NCI-H1417 (cell line): Measurements from ENCODE around the gene APPBP2.
A peak's percentile ranks its signal among the peaks of the same experiment; 100 is the strongest.
"Not testable (repeated sequence)": the region's sequence is repeated elsewhere in the genome, so short reads cannot be mapped to it uniquely, and the experiment has no call there.

Source experiments
- DNase-seq, 3 experiments: peaks; one replicate each; lab custom pipeline; 2025; lab: John Stamatoyannopoulos, UW

The APPBP2 gene, protein sequence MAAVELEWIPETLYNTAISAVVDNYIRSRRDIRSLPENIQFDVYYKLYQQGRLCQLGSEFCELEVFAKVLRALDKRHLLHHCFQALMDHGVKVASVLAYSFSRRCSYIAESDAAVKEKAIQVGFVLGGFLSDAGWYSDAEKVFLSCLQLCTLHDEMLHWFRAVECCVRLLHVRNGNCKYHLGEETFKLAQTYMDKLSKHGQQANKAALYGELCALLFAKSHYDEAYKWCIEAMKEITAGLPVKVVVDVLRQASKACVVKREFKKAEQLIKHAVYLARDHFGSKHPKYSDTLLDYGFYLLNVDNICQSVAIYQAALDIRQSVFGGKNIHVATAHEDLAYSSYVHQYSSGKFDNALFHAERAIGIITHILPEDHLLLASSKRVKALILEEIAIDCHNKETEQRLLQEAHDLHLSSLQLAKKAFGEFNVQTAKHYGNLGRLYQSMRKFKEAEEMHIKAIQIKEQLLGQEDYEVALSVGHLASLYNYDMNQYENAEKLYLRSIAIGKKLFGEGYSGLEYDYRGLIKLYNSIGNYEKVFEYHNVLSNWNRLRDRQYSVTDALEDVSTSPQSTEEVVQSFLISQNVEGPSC

DNA sequence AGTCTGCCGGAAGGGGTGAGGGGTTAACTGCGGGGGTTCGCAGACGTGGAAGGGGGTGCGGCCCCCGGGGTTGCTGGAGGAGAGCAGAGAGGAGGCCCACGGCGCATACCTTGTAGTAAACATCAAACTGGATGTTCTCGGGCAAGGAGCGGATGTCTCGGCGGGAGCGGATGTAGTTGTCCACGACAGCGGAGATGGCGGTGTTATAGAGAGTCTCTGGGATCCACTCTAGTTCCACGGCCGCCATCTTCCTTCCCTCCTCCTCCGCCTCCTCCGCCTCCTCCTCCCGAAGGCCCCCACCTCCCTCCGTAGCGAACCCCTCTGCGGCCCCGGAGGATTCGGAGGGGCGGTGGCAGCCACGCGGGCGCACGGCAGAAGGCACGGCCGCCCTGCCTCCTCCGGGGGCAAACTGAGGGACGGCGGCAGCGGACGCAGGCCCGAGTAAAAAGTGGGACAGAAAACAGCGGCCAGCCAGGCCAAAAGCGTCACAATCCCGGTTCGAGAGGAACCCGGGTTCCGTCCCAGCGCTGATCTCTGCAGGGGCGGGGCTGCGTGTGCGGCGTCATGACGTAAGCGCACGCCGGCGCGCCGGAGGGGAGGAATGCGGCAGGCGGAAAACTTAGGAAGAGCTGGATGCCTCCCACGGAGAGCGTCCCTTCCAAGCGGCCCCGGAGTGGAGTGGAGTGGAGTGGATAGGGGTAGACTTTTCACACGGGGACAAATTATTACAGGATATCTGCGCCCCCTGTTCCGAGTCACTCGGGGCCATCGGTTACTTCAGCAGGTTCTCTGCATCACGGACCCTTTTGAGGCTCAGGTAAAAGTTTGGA, at the start of gene APPBP2:
Gene APPBP2 (minus strand): TSS at position 558 of the 830 bp plus-strand sequence. CDS start 311 bp downstream, at position 247.
- peak; percentile 82 to 95 (median 92) for DNase-seq

DNA sequence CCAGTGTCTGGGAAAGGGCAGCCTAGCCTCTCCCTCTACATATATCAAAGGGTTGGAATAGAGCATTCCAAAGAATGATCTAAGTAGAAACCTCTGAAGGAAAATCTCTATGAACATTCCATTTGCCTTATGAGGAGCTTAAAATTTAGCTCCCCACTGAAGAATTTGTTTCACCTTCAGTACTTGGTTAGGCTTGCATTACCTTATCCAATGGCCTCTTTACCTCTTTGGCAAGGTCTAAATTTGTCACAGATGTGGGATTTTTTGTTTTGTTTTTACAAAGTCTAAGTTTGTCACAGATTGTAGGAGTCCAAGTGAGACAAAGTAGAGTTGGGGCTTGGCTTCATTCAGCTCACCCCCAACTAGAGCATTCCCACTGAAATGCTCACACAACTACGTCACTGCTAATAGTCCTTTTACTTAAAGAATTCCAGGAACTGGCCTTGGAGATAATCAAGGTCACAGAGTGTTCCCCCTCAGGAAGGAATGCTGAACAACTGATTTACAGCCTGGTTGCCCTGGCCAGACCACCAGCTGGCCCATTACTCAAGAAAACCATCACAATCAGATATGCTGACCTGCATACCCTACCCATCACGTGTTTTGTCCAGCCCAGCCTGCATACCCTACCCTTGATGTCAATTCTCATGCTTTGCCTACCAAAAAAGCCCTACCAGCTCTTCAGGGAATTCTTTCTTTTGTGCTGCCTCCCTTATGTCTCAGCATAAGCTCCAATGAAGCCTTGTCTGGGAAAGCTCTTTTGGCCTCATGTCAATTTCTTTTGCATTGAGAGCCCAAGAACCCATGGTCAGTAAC, 47.4 kb upstream of the APPBP2 start:
- no peak for DNase-seq

DNA sequence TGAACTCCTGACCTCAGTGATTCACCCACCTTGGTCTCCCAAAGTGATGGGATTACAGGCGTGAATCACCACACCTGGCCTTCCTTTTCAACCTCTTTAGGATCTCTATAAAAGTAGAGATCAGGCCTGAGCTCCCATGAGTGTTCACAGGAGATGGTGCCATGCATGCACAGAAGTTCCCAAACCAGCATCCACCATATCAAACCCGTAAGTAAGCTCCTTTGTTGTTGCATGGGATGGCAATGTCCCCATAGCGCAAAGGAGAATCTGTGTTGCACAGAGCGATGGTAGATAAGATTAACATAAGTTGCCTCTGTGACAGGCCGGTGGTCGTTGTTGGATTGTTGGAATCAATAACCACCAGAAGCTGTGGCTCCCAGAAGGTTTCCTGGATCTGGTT, 39.2 kb upstream of the APPBP2 start:
- DNase-seq = no peak

DNA sequence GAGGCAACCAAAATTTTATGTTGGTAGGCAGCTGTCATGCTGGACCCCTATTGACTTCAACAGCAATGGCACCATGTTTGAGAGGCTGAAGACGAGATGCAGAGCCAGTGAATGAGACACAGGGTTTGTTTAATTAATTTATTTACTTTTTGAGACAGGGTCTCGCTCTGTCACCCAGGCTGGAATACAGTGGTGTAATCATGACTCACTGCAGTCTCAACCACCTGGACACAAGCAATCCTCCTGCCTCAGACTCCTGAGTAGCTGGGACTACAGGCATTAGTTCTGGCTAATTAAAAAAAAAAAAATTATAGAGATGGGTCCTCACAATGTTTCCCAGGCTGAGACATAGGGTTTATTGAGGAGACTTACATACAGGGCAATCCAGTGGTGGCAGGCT, 37.7 kb upstream of the APPBP2 start:
- DNase-seq = no peak

DNA sequence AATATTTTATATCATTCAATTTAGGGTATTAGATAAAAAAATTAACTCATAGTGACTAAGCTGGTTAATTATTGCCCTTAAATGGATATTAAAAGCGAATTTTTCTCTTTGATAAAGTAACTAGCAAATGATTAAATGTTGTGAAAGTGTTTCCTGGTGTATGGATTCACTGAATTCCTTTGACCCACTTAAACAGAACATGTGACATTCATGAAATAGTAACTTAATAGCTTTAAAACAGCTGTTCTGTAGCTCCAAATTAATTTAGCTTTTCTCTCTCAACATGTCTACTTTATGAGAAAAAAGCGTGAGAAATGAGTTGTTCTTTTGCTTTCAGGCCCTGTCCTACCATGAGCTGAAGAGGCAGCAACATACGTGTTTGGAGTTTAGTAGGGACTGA, 36.4 kb upstream of the APPBP2 start:
- no peak for DNase-seq

DNA sequence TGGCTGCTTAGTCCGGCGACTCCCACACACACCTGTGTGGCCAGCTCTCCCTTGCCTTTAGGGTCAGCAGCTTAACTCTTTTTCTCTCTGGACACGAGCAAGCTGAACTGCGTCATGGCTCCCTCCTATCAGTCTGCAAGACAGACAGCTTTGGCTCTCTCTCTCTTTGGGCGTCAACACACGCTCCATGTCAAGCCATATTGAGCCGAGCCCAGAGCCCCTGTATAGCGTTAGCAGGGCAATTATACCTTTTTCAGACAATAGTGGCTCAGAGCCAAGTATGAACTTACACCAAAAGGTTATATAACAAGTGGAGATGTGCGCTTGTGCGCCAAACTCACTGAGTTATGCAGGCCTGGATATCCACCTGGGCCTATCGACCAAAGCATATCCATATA, 34.8 kb upstream of the APPBP2 start:
- no peak for DNase-seq

DNA sequence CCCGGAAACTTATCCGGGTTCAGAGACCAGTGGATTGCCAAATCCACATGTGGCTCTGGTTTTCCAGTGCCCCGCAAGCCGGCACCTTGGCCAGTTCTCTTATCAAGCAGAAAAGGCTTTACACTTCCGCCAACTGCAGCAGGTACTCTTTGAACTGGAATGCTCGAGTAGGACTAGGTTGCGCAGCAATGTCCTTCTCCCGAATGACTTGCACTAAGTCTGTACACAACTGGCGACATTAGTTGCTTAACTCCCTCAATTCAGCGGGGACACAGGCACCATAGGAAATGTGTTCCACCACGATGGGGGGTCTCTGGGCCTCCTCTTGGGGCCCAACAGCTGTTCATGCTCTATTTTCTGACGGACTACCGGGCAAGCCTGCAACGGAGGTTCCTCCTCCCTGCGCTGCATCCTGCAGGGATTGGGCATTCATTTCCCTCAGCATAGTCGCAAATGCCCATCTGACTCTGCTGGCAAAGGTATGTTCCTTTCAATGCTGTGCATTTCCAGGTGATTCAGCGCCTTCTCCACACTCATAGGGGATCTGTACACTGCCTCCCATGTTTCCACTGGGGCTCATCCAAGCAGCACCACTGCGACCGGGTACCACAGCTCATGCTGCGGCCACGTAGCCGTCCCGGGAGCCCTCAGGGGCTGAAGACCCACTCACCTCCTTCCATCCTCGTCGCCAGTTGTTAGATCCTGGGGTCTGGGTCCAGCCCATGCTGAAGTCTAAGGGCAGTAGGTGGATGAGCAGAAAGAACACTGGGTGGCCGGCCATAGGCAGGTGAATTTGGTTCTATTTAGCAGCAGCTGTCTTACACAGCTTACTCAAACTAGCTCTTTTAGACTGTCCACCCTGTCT, 34.2 kb upstream of the APPBP2 start:
- DNase-seq = no peak

DNA sequence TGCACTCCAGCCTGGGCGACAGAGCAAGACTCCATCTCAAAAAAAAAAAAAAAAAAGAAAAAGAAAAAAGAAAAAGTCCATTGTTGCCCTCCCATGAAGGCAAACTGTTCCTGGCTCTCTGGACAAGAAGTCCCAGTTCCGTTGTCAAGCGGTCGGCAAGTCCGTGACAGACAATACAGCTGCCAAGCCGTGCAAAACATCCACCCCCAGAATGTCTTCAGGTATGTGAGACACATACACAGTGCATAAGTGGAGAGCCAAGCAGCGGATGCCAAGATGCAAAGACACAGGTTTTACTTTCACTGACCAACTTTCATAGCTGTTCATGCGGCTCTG, 33.6 kb upstream of the APPBP2 start:
- no peak for DNase-seq

DNA sequence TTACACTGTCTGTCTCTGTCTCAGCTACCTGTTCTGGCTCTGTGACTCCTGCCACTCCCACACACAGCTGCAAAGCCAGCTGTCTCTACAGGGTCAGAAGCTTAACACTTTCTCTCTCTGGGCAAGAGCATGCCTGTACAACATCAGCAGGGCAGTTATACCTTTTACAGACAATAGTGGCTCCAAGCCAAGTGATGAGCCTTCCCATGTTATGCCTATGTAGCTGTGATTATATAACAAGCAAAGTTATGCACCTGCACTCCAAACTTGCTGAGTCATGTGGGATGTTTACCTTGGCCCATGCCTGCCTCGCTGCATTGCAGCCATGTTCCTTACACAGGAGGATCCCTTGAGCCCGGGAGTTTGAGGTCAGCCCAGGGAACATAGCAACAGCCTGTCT, 31.8 kb upstream of the APPBP2 start:
- DNase-seq = no peak

DNA sequence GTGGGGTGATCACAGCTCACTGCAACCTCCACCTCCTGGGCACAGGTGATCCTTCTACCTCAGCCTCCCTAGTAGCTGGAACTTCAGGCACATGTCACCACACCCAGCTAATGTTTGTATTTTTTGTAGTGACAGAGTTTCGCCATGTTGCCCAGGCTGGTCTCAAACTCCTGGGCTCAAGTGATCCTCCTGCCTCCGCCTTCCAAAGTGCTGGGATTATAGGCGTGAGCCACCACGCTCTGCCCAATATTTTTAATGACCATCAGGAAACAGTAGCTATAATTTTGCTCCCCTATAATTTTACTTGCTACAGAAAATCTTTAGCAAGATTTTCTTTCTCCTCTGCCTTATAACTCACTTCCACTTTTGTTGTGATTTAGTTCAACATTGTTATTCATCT, 29.7 kb upstream of the APPBP2 start:
- no peak for DNase-seq

DNA sequence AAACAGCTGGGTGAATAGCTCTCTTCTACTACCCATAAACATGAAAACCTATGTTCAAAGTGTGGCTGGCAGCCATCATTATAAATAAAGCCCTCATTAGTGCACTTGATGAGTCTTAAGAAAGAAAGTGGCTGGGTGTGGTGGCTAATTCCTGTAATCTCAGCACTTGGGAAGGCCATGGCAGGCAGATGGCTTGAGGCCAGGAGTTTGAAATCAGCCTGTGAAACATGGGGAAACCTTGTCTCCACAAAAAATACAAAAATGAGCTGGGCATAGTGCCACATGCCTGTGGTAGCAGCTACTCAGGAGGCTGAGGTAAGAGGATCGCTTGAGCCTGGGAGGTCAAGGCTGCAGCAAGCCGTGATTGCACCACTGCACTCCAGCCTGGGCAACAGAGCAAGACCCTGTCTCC, 28.3 kb upstream of the APPBP2 start:
- no peak for DNase-seq

DNA sequence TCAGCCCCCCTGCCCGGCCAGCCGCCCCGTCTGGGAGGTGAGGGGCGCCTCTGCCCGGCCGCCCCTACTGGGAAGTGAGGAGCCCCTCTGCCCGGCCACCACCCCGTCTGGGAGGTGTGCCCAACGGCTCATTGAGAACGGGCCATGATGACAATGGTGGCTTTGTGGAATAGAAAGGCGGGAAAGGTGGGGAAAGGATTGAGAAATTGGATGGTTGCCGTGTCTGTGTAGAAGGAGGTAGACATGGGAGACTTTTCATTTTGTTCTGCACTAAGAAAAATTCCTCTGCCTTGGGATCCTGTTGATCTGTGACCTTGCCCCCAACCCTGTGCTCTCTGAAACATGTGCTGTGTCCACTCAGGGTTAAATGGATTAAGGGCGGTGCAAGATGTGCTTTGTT, 26.2 kb upstream of the APPBP2 start:
- DNase-seq = not testable (repeated sequence)

DNA sequence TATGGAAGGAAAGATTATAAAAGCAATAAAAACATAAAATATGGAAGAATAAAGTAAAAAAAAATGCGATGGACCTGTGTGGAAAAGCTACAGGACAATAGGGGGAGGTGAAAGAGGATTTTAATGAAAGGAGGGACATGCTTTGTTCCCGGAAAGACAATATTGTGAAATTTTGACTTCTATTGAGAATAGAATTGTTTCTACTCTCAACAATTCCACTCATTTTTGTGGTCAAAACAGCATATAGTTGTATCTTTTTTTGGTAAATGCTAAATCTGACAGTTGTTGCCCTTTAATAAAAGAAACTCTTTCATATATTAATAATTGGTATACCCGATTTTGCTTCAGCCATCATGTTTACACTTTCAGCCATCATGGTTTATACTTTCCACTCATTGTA, 22.9 kb upstream of the APPBP2 start:
- DNase-seq = no peak

DNA sequence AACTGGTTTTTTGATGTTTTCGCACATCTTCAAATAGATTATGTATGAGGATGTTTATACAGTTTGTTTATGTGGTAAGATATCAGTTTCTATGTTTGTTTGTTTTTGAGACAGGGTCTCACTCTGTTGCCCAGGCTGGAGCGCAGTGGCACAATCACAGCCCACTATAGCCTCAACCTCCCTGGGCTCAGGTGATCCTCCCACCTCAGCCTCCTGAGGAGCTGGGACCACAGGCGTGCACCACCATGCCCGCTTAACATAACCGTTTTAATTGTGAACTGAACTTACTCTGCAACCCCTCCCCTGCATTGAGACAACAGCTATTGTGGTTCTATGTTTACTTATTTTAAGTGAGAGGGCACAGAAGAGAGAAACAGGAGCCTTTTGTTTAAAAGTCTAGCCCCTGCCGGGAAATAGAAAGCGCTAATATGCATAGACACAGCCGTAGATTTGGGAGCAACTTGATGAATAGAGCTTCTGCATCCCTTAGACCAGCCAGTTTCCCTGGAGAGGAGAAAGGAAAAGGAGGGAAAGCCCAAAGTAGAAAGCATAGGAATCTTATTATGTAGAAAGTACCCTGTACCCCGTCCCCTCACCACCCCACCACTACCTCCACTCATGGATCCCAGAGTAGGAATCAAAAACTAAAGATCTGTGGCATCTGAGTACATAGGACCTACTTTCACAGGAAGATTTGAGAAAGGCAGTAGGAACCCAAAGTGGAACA, 19.6 kb upstream of the APPBP2 start:
- no peak for DNase-seq

DNA sequence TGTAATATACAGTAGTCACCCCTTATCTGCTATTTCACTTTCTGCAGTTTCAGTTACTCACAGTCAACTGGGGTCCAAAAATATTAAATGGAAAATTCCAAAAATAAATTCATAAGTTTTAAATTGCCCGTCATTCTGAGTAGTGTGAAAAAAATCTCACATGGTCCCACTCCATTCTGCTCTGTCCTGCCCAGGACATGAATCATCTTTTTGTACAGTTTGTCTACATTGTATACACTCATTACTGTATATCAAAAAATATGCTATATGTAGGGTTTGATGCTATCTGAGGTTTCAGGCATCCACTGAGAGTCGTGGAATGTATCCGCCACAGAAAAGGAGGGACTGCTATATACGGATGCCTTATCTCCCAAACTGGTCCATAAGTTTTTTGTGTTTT, 16.0 kb upstream of the APPBP2 start:
- no peak for DNase-seq

DNA sequence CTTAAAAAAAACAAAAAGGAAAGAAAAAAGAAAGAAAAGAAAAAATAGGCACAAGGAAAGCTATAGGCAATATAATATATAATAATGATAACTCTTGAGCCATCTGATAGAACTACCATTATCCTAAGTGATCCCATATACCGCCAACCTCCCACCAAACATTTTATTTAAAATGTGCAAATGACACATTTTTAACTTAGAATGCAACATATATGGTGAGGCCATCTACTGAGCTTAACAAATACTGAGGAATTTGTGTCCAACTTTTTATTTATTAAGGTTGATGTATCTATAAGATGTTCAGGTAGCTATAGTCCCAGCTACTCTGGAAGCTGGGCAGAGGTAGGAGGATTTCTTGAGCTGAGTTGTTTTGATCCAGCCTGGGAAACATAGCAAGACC, 14.4 kb upstream of the APPBP2 start:
- no peak for DNase-seq

DNA sequence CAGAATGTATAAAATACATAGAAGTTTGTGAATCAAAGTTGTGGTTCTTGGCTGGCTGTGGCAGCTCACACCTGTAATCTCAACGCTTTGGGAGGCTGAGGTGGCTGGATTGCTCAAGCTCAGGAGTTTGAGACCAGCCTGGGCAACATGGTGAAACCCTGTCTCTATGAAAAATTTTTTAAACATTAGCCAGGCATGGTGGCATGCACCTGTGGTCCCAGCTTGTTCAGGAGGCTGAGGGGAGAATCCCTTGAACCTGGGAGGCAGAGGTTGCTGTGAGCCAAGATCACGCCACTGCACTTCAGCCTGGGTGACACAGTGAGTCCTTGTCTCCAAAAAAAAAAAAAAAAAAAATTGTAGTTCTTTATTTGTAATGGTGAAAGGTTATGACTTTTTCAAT, 13.8 kb upstream of the APPBP2 start:
- no peak for DNase-seq

DNA sequence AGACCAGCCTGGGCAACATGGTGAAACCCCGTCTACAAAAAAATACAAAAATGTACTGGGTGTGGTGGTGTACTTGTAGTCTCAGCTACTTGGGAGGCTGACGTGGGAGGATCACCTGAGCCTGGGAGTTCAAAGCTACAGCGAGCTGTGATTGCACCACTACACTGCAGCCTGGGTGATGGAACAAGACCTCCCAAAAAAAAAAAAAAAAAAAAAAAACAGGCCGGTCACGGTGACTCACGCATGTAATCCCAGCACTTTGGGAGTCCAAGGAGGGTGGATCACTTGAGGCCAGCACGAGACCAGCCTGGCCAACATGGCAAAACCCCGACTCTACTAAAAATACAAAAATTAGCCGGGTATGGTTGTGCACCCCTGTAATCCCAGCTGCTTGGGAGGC, 12.7 kb upstream of the APPBP2 start:
- no peak for DNase-seq

DNA sequence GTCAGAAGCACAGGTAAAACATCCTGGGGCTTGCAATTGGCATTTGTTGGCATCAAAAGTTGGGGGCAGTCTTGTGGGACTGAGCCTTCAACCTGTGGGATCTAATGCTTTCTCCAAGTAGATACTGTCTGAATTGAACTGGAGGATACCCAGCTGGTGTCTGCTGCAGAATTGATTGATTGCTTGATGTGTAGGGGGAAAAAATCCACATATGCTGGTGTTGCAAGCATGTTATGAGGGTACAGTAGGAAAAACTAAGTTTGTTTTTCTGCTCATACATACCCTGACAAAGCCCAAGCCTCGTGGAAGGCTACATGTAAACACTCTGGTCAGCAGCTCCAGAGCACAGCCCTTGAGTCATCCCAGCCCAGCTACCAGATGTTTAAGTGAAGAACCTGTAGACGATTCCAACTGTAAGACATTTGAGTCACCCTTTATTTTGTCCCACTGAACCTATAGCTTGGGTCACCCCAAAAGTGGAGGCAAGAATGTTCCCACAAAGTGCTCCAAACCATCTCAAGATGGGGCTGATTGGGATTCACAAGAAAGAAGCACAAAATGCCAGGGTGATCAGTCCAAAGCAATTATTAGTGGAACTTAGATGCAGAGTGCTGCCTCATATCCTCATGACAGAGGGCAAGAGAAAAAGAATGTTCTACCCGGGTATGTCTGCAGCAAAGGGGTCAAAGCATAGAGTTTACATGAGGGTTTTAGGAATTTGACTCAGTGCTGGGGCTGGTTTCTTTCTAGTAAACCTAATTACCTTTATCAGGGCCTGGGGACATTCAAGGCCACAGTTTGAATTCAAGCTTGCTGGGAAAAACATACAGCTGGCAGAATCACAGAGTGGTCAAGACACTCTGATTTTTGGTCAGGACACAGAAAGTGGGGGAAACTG, 9.6 kb upstream of the APPBP2 start:
- no peak for DNase-seq
